ENCODE results near the gene KCNN4.
"Not testable (repeated sequence)": the region's sequence is repeated elsewhere in the genome, so short reads cannot be mapped to it uniquely, and the experiment has no call there.

The KCNN4 gene

GRCh38 chr19:43764684-43765083, 16.1 kb downstream of the KCNN4 start:
- peaks cover 43% of the 10 kb centered on the region for H3K36me3 ChIP-seq (ENCODE audit: low read depth)
- peaks cover 28% of the 10 kb centered on the region for H3K4me1 ChIP-seq (ENCODE audit: insufficient read depth, poor library complexity, severe bottlenecking)
- peak; percentile 13 for ATAC-seq (ENCODE audit: low read depth)
- TF ChIP-seq CTCF (IDR thresholded peaks at IDR 0.05; ENCODE audit: poor library complexity, severe bottlenecking): peak; percentile 7
- H3K27me3 ChIP-seq (ENCODE audit: insufficient read depth, poor library complexity, severe bottlenecking); H3K4me3 ChIP-seq (ENCODE audit: severe bottlenecking); DNase-seq (ENCODE audit: low spot score); H3K9me3 ChIP-seq (ENCODE audit: severe bottlenecking): not testable (repeated sequence)
- peak overlapping the region; percentile 91 for H3K27ac ChIP-seq (ENCODE audit: poor library complexity, severe bottlenecking)

DNA sequence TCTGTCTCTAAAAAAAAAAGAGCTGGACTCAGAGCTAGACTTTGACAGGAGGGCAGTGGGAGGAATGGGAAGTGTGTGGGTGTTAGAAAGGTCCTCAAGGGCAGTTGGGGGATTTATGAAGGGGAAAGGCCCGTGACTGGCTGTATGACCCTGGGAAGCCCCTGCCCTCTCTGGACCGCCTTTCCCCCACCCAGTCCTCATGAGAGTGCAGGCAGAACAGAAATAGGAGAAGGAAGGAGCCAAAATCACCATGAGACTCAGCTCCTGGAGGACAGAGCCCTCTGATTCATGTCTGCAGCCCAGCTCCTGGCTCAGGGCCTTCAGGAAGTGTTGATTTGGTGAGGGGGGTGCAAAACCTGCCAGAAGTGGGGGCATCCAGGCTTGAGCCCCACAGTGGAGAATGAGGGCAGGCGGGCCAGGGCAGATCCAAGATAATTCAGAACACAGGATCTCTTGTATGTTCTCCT, 17.3 kb downstream of the KCNN4 start:
- Histone ChIP-seq H3K4me1 (ENCODE audit: insufficient read depth, poor library complexity, severe bottlenecking) (peaks cover 40% of the 10 kb centered on the region), H3K9me3 (ENCODE audit: severe bottlenecking) (no peaks in the 10 kb centered on the region), H3K36me3 (ENCODE audit: low read depth) (peaks cover 31% of the 10 kb centered on the region), H3K4me3 (ENCODE audit: severe bottlenecking) (no peak overlapping the region), H3K27ac (ENCODE audit: poor library complexity, severe bottlenecking) (peak overlapping the region; percentile 91), H3K27me3 (ENCODE audit: insufficient read depth, poor library complexity, severe bottlenecking) (no peaks in the 10 kb centered on the region)
- DNase-seq (ENCODE audit: low spot score): no peak
- no peak for TF ChIP-seq CTCF (IDR thresholded peaks at IDR 0.05; ENCODE audit: poor library complexity, severe bottlenecking)
- ATAC-seq (ENCODE audit: low read depth): no peak

DNA sequence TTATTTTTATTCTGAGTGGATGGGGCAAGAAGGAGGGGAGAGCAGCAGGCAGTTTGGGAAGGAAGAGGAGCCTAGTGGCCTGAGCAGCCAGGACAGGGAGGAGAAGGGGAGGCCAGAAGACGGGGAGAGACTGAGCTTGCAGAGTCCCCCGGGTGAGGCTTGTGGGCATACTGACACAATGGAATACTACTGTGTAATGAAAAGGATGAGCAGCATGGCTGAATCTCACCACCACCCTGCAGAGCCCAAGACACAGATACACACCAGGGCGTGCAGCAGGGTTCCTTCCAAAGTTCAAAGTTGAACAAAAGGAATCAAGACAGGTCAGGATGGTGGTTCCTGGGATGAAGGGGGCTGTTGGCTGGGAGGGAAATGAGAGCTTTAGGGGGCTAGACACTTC, 18.0 kb downstream of the KCNN4 start:
- DNase-seq (ENCODE audit: low spot score): no peak
- H3K9me3 ChIP-seq (ENCODE audit: severe bottlenecking): no peaks in the 10 kb centered on the region
- no peak for TF ChIP-seq CTCF (IDR thresholded peaks at IDR 0.05; ENCODE audit: poor library complexity, severe bottlenecking)
- peaks cover 47% of the 10 kb centered on the region for H3K4me1 ChIP-seq (ENCODE audit: insufficient read depth, poor library complexity, severe bottlenecking)
- peaks cover 24% of the 10 kb centered on the region for H3K36me3 ChIP-seq (ENCODE audit: low read depth)
- peak overlapping the region; percentile 91 for H3K27ac ChIP-seq (ENCODE audit: poor library complexity, severe bottlenecking)
- no peaks in the 10 kb centered on the region for H3K27me3 ChIP-seq (ENCODE audit: insufficient read depth, poor library complexity, severe bottlenecking)
- ATAC-seq (ENCODE audit: low read depth): no peak
- H3K4me3 ChIP-seq (ENCODE audit: severe bottlenecking): no peak overlapping the region

DNA sequence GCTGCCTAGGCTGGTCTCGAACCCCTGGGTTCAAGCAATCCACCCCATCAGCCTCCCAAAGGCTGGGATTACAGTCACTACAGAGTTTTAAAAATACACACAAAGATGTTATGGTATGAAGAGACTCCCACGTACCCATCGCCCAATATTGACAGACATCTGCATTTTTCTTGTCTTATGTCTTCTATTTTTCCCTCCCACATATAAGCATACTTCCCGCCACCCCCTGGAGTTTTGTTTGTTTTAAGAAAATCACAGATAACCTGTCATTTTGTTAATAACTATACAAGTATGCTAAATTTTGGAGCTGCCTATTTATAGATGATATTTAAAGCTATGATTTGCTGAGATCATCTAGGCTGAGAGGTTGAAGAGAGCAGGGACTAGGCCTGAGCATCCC, 19.8 kb downstream of the KCNN4 start:
- H3K9me3 ChIP-seq (ENCODE audit: severe bottlenecking): no peaks in the 10 kb centered on the region
- peaks cover 11% of the 10 kb centered on the region for H3K36me3 ChIP-seq (ENCODE audit: low read depth)
- no peaks in the 10 kb centered on the region for H3K27me3 ChIP-seq (ENCODE audit: insufficient read depth, poor library complexity, severe bottlenecking)
- H3K27ac ChIP-seq (ENCODE audit: poor library complexity, severe bottlenecking): no peak overlapping the region
- ATAC-seq (ENCODE audit: low read depth) (no peak), DNase-seq (ENCODE audit: low spot score) (no peak)
- no peak overlapping the region for H3K4me3 ChIP-seq (ENCODE audit: severe bottlenecking)
- H3K4me1 ChIP-seq (ENCODE audit: insufficient read depth, poor library complexity, severe bottlenecking): peaks cover 66% of the 10 kb centered on the region
- TF ChIP-seq CTCF (IDR thresholded peaks at IDR 0.05; ENCODE audit: poor library complexity, severe bottlenecking): no peak

DNA sequence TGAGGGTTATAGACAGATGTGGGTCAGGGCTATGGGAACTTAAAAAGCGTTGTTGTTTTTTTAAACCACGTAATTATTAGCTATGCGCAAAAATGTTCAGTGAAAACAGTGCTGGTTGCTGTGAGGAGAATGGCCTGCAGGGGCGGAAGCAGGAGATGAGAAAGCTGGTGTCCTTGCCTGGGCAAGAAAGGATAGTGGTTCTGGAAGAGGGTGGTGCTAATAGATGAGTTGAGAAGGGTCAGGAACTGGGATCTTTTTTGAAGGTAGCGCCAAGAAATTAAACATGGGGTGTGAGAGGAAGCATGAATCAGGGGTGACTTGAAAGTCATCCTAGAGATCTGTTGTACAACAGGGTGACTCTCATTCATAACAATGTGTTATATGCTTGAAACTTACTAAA, 21.3 kb downstream of the KCNN4 start:
- Histone ChIP-seq H3K9me3 (ENCODE audit: severe bottlenecking) (no peaks in the 10 kb centered on the region), H3K27me3 (ENCODE audit: insufficient read depth, poor library complexity, severe bottlenecking) (no peaks in the 10 kb centered on the region), H3K4me1 (ENCODE audit: insufficient read depth, poor library complexity, severe bottlenecking) (peaks cover 62% of the 10 kb centered on the region), H3K4me3 (ENCODE audit: severe bottlenecking) (no peak overlapping the region), H3K27ac (ENCODE audit: poor library complexity, severe bottlenecking) (peak overlapping the region; percentile 97), H3K36me3 (ENCODE audit: low read depth) (peaks cover 9% of the 10 kb centered on the region)
- TF ChIP-seq CTCF (IDR thresholded peaks at IDR 0.05; ENCODE audit: poor library complexity, severe bottlenecking): peak; percentile 57
- DNase-seq (ENCODE audit: low spot score): peak; percentile 83
- ATAC-seq (ENCODE audit: low read depth): peak; percentile 76
